Keratinocyte (primary cell): ENCODE data around the gene OARD1. TPM values are rescaled to one million over a fixed set of nuclear protein-coding genes. Genes with fewer than 3 reads are reported as not detected.

ENCODE experiments used
- DNase-seq: peaks from one replicate; pipeline ENCODE4 v3.0.0-alpha.2; 2011; ENCODE audit warnings: low read depth, missing footprints, low spot score
- FAIRE-seq: peaks from 2 replicates; lab custom pipeline; 2011; peaks lifted over from hg19 to GRCh38; lab: Jason Lieb, UNC
- H2AFZ ChIP-seq: 2 replicates; pipeline ENCODE4 v1.6.0; 2012; ENCODE audit warnings: low read length, control low read depth, inconsistent platforms; ENCODE audit not compliant: control insufficient read depth
- H3K27ac ChIP-seq: 2 replicates; pipeline ENCODE4 v1.5.1; 2011; ENCODE audit warnings: low read length; ENCODE audit not compliant: control insufficient read depth, insufficient read depth
- H3K27me3 ChIP-seq: 3 replicates; pipeline ENCODE4 v1.6.0; 2011; ENCODE audit warnings: low read length; ENCODE audit not compliant: control insufficient read depth, insufficient read depth; ENCODE audit errors: extremely low read depth
- H3K36me3 ChIP-seq, 2 experiments: 2 replicates in 1 of 2; 3 replicates in 1 of 2; pipeline ENCODE4 v1.5.1; 2011; ENCODE audit warnings: low read length in 2 of 2, mild to moderate bottlenecking in 1 of 2; ENCODE audit not compliant: control insufficient read depth in 2 of 2, insufficient read depth in 2 of 2; ENCODE audit errors: extremely low read depth in 1 of 2
- H3K4me1 ChIP-seq: 3 replicates; pipeline ENCODE4 v1.5.1; 2011; ENCODE audit warnings: low read length; ENCODE audit not compliant: control insufficient read depth, insufficient read depth; ENCODE audit errors: extremely low read depth
- H3K4me2 ChIP-seq: 3 replicates; pipeline ENCODE4 v1.6.0; 2011; ENCODE audit warnings: low read depth, low read length; ENCODE audit not compliant: control insufficient read depth, insufficient read depth; ENCODE audit errors: extremely low read depth
- H3K4me3 ChIP-seq, 3 experiments: fragments of 200-600 bp in 1 of 3; sonication (generic) in 1 of 3; 2 replicates in 2 of 3; 3 replicates in 1 of 3; pipeline ENCODE4 v1.5.1; 2011 to 2016; ENCODE audit warnings: low read length in 3 of 3, mild to moderate bottlenecking in 3 of 3, control low read depth in 2 of 3, inconsistent platforms in 1 of 3, low read depth in 1 of 3, mixed read lengths in 1 of 3, mixed run types in 1 of 3, moderate library complexity in 1 of 3; ENCODE audit not compliant: control insufficient read depth in 2 of 3, insufficient read depth in 2 of 3; ENCODE audit errors: extremely low read depth in 1 of 3
- H3K79me2 ChIP-seq: 2 replicates; pipeline ENCODE4 v1.6.0; 2012; ENCODE audit warnings: low read length; ENCODE audit not compliant: control insufficient read depth, insufficient read depth
- H3K9ac ChIP-seq: 3 replicates; pipeline ENCODE4 v1.6.0; 2011; ENCODE audit warnings: low read length; ENCODE audit not compliant: control insufficient read depth, insufficient read depth; ENCODE audit errors: extremely low read depth
- H3K9me1 ChIP-seq: 3 replicates; pipeline ENCODE4 v1.6.0; 2011; ENCODE audit warnings: low read length; ENCODE audit not compliant: control insufficient read depth, insufficient read depth; ENCODE audit errors: extremely low read depth
- H3K9me3 ChIP-seq: 2 replicates; pipeline ENCODE4 v1.5.1; 2012; ENCODE audit warnings: low read depth, low read length; ENCODE audit not compliant: control insufficient read depth
- H4K20me1 ChIP-seq: 3 replicates; pipeline ENCODE4 v1.6.0; 2011; ENCODE audit warnings: low read length; ENCODE audit not compliant: control insufficient read depth, insufficient read depth; ENCODE audit errors: extremely low read depth
- CTCF ChIP-seq, 3 experiments: IDR thresholded peaks in 1 of 3; conservative IDR thresholded peaks in 1 of 3; optimal IDR thresholded peaks in 1 of 3; 2 replicates in 2 of 3; 3 replicates in 1 of 3; pipeline versions ENCODE3 to v1.5.1; 2011; ENCODE audit warnings: low read length in 3 of 3, mild to moderate bottlenecking in 3 of 3, moderate library complexity in 2 of 3, control low read depth in 1 of 3, inconsistent platforms in 1 of 3; ENCODE audit not compliant: insufficient read depth in 2 of 3; ENCODE audit errors: extremely low read depth in 1 of 3
- EZH2 ChIP-seq: IDR thresholded peaks from one replicate; pipeline ENCODE4 v1.6.1; 2012; ENCODE audit warnings: inconsistent platforms, mild to moderate bottlenecking, low read length, moderate library complexity
- dilution Hi-C: fragments of 300-500 bp; cut with MboI; formaldehyde crosslinking; loops from one replicate; pipeline ENCODE4 v1.7.0; 2020; ENCODE audit warnings: low sequenced_read_pairs; ENCODE audit not compliant: extremely low pct_ligation_motif_present
- polyA plus RNA-seq, 5 experiments: library from polyadenylated mRNA; depleted of rRNA in 3 of 5; stranded (reverse) in 3 of 5; stranded (forward) in 1 of 5; unstranded in 1 of 5; fragments of >200 nt; gene quantifications; 1 replicate in 1 of 5; 2 replicates in 3 of 5; 3 replicates in 1 of 5; pipeline versions ENCODE4 v1.2.1 to v1.2.3, GENCODE V29; 2011 to 2012; ENCODE audit warnings: missing spikeins in 2 of 5, low read depth in 1 of 5, low replicate concordance in 1 of 5

OARD1 gene
- polyA plus RNA-seq, 1 donor (not counting 4 experiments of a cell fraction or from before 2014, with no cell fraction given): 20.3 TPM

- no peak overlapping the region for H2AFZ ChIP-seq
- dilution Hi-C loops: loop anchor here (25.0 kb wide), 1 partner anchor 96 kb away; no protein-coding TSS in a partner anchor
- no peaks in the 10 kb centered on the region for H3K9me3 ChIP-seq
- no peak overlapping the region for H3K27ac ChIP-seq
- H3K9ac ChIP-seq: no peak overlapping the region
- no peaks in the 10 kb centered on the region for H4K20me1 ChIP-seq
- H3K4me2 ChIP-seq: no peak overlapping the region
- H3K36me3 ChIP-seq: peaks cover 8 to 33% of the 10 kb centered on the region in 2 experiments
- no peak for DNase-seq
- TF ChIP-seq EZH2 (no peak), CTCF (optimal IDR thresholded peaks at IDR 0.05 in 1 of 3, IDR thresholded peaks at IDR 0.05 in 1 of 3, conservative IDR thresholded peaks at IDR 0.05 in 1 of 3; ENCODE audit: extremely low read depth in 1 of 3, insufficient read depth in 2 of 3, low read length in 3 of 3) (no peak)
- no peak overlapping the region for H3K4me3 ChIP-seq
- no peaks in the 10 kb centered on the region for H3K4me1 ChIP-seq
- peak; percentile 9 for FAIRE-seq
- H3K27me3 ChIP-seq: no peaks in the 10 kb centered on the region
- H3K79me2 ChIP-seq: peaks cover 3% of the 10 kb centered on the region
- no peaks in the 10 kb centered on the region for H3K9me1 ChIP-seq
These were observed 18.9 kb upstream of the OARD1 start for GRCh38 chr6:41090841-41091761.

- TF ChIP-seq CTCF (optimal IDR thresholded peaks at IDR 0.05 in 1 of 3, IDR thresholded peaks at IDR 0.05 in 1 of 3, conservative IDR thresholded peaks at IDR 0.05 in 1 of 3; ENCODE audit: extremely low read depth in 1 of 3, insufficient read depth in 2 of 3, low read length in 3 of 3): no peak
- no peak for TF ChIP-seq EZH2
- Histone ChIP-seq H3K27me3 (no peaks in the 10 kb centered on the region), H3K9ac (no peak overlapping the region), H3K4me3 (no peak overlapping the region), H3K4me1 (no peaks in the 10 kb centered on the region), H3K27ac (no peak overlapping the region), H3K79me2 (peaks cover 3% of the 10 kb centered on the region), H2AFZ (no peak overlapping the region), H3K4me2 (no peak overlapping the region), H3K36me3 (peaks cover 10 to 27% of the 10 kb centered on the region in 2 experiments), H4K20me1 (no peaks in the 10 kb centered on the region), H3K9me3 (no peaks in the 10 kb centered on the region), H3K9me1 (no peaks in the 10 kb centered on the region)
- no peak for DNase-seq
- dilution Hi-C loops: loop anchor here (25.0 kb wide), 1 partner anchor 99 kb away; no protein-coding TSS in a partner anchor
- no peak for FAIRE-seq
These were observed 16.3 kb upstream of the OARD1 start for GRCh38 chr6:41088451-41088850.
